CD4-positive, alpha-beta T cell treated with Interleukin-4 for 4 hours (primary cell): ENCODE results near the gene ANKRD13B.
"Not testable (repeated sequence)": the region's sequence is repeated elsewhere in the genome, so short reads cannot be mapped to it uniquely, and the experiment has no call there.

ENCODE experiments used
- DNase-seq: peaks from one replicate; pipeline ENCODE4 v3.0.0-alpha.2; 2020

ANKRD13B gene

GRCh38 chr17:29592850-29593551 lies at the start of gene ANKRD13B:
TSS of gene ANKRD13B (plus strand) at chr17:29593132. CDS start at chr17:29593622, 490 bp downstream.
- DNase-seq: no peak

- no peak for DNase-seq
Observed at GRCh38 chr17:29544066-29544465, 48.9 kb upstream of the ANKRD13B start.

GRCh38 chr17:29546085-29546484 lies 46.8 kb upstream of the ANKRD13B start:
- no peak for DNase-seq

- no peak for DNase-seq
Observed at GRCh38 chr17:29546830-29547229, 46.1 kb upstream of the ANKRD13B start.

GRCh38 chr17:29549177-29549923 lies 43.6 kb upstream of the ANKRD13B start:
- peak; percentile 5 for DNase-seq

- no peak for DNase-seq
Observed at GRCh38 chr17:29555840-29556239, 37.1 kb upstream of the ANKRD13B start.

- DNase-seq: no peak
Observed at GRCh38 chr17:29557085-29557738, 35.7 kb upstream of the ANKRD13B start.

GRCh38 chr17:29557739-29558116 lies 35.2 kb upstream of the ANKRD13B start:
- DNase-seq: no peak

GRCh38 chr17:29558139-29558538 lies 34.8 kb upstream of the ANKRD13B start:
- not testable (repeated sequence) for DNase-seq

GRCh38 chr17:29559640-29560039 lies 33.3 kb upstream of the ANKRD13B start:
- DNase-seq: no peak

GRCh38 chr17:29560316-29560715 lies 32.6 kb upstream of the ANKRD13B start:
- DNase-seq: no peak

- DNase-seq: no peak
Observed at GRCh38 chr17:29561554-29562517, 31.1 kb upstream of the ANKRD13B start.

GRCh38 chr17:29562615-29563014 lies 30.3 kb upstream of the ANKRD13B start:
- no peak for DNase-seq

- no peak for DNase-seq
Observed at GRCh38 chr17:29563816-29564215, 29.1 kb upstream of the ANKRD13B start.

GRCh38 chr17:29565643-29566472 lies 27.1 kb upstream of the ANKRD13B start:
- peak; percentile 57 for DNase-seq

- peak; percentile 43 for DNase-seq
Observed at GRCh38 chr17:29566473-29567303, 26.2 kb upstream of the ANKRD13B start, which contains the start of gene ABHD15. TSS of gene ABHD15 (minus strand) at chr17:29567037. CDS start at chr17:29566966, 71 bp downstream.

GRCh38 chr17:29567304-29567553 lies 25.7 kb upstream of the ANKRD13B start:
- no peak for DNase-seq

GRCh38 chr17:29567554-29568330 lies 25.2 kb upstream of the ANKRD13B start:
- DNase-seq: peak; percentile 77

- DNase-seq: peak; percentile 92
Observed at GRCh38 chr17:29568331-29569244, 24.3 kb upstream of the ANKRD13B start, which contains the start of gene TP53I13. TSS of gene TP53I13 (plus strand) at chr17:29568701. CDS start at chr17:29568759, 58 bp downstream.
